ENCODE measurements around the gene NMNAT3.

Gene NMNAT3

GRCh38 chr3:139577909-139578308 is 99.9 kb downstream of the NMNAT3 start:
- no peak for TF ChIP-seq CTCF (IDR thresholded peaks at IDR 0.05)

GRCh38 chr3:139577346-139577745 is 100.4 kb downstream of the NMNAT3 start:
- no peak for TF ChIP-seq CTCF (IDR thresholded peaks at IDR 0.05)

- no peak for TF ChIP-seq CTCF (IDR thresholded peaks at IDR 0.05)
These were observed 103.5 kb downstream of the NMNAT3 start for GRCh38 chr3:139574026-139574947.

GRCh38 chr3:139572847-139573672 is 104.7 kb downstream of the NMNAT3 start:
- no peak for TF ChIP-seq CTCF (IDR thresholded peaks at IDR 0.05)

GRCh38 chr3:139571711-139572110 is 106.1 kb downstream of the NMNAT3 start:
- no peak for TF ChIP-seq CTCF (IDR thresholded peaks at IDR 0.05)

- TF ChIP-seq CTCF (IDR thresholded peaks at IDR 0.05) = 0 out of 2 replicates have a peak, but pooled peaks have one; percentile 23
These were observed 113.4 kb downstream of the NMNAT3 start for GRCh38 chr3:139564294-139564861.

- TF ChIP-seq CTCF (IDR thresholded peaks at IDR 0.05) = peak; percentile 82
These were observed 115.7 kb downstream of the NMNAT3 start for GRCh38 chr3:139561959-139562676.
